ENCODE data around the gene ZNF628. TPM values are rescaled to one million over a fixed set of nuclear protein-coding genes. Genes with fewer than 3 reads are reported as not detected.
A peak's percentile ranks its signal among the peaks of the same experiment; 100 is the strongest.

ZNF628 gene
- polyA plus RNA-seq, 3 donors: 0.50 to 3.1 TPM; not detected in 1

DNA sequence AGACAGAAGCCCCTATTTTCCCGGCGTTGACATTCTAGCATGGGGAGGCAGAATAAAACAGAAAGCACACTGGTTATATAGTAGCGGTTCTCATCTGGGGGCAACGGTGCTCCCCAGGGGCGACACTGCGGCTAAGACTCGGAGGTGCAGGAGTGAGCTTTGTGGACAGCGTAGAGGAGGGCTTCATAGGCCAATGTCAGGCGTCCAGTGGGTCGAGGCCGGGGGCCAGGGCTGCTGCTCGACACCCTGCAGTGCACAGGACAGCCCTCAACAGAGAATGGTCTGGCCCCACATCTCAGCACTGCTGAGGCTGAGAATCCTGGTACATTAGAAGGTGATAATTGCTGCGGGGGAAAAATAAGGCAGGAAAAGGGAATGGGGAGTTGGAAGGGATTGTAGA, 1.5 kb downstream of the ZNF628 start:
- no peak for TF ChIP-seq CTCF (IDR thresholded peaks at IDR 0.05)
- Histone ChIP-seq H2AFZ (ENCODE audit: insufficient read depth, low read depth, low read length, poor library complexity, severe bottlenecking) (no peak overlapping the region), H3K9ac (ENCODE audit: insufficient read depth, low read length, poor library complexity, severe bottlenecking) (no peak overlapping the region), H3K9me3 (replicated peaks in 1 of 2; ENCODE audit: control insufficient read depth in 1 of 2, insufficient read depth in 1 of 2, low read length in 2 of 2) (no peaks in the 10 kb centered on the region), H4K20me1 (ENCODE audit: insufficient read depth, low read length) (peaks cover 31% of the 10 kb centered on the region), H3K4me2 (replicated peaks; ENCODE audit: extremely low read depth, low read length, poor library complexity, severe bottlenecking) (peak overlapping the region; percentile 77), H3K36me3 (replicated peaks in 1 of 2; ENCODE audit: control insufficient read depth in 1 of 2, insufficient read depth in 2 of 2, low read length in 2 of 2) (peaks cover 10 to 14% of the 10 kb centered on the region in 2 donors), H3K79me2 (ENCODE audit: insufficient read depth, low read length) (peaks cover 23% of the 10 kb centered on the region), H3K27me3 (ENCODE audit: control insufficient read depth in 2 of 2, insufficient read depth in 2 of 2, low read length in 2 of 2) (no peaks in the 10 kb centered on the region), H3K4me1 (ENCODE audit: control insufficient read depth in 1 of 2, insufficient read depth in 2 of 2, low read length in 2 of 2) (peaks cover 16 to 21% of the 10 kb centered on the region in 2 donors), H3K27ac (ENCODE audit: low read depth in 1 of 2, low read length in 2 of 2) (no peak overlapping the region), H3K4me3 (replicated peaks in 1 of 3; ENCODE audit: low read depth in 2 of 3, low read length in 3 of 3) (peak overlapping the region in 1 of 3 experiments; percentile 95)
- peaks cover 0 to 2% (median 0%) of the 10 kb centered on the region in 7 donors for H3K9me3 Mint-ChIP-seq
- peak overlapping the region in 1 of 2 donors; percentile 85 for H3K4me3 Mint-ChIP-seq
- H3K27ac Mint-ChIP-seq: peak overlapping the region in 2 of 7 donors; percentile 5 to 93
- intact Hi-C loops (cut with micrococcal nuclease): loop anchor here in 1 of 2 donors (2.0 kb wide), 1 partner anchor 15 kb away; no protein-coding TSS in a partner anchor
- DNase-seq: no peak
- H3K36me3 Mint-ChIP-seq: peaks cover 12 to 17% of the 10 kb centered on the region in 2 donors
- WGBS (ENCODE audit: insufficient coverage): 95% methylated on average over 13 of the region's 13 CpGs
- peaks cover 35% of the 10 kb centered on the region for H3K4me1 Mint-ChIP-seq
- no peaks in the 10 kb centered on the region for H3K27me3 Mint-ChIP-seq (ENCODE audit: low read depth in 3 of 3)

GRCh38 chr19:55478364-55478763, 1.9 kb downstream of the ZNF628 start:
- Histone ChIP-seq H3K36me3 (replicated peaks in 1 of 2; ENCODE audit: control insufficient read depth in 1 of 2, insufficient read depth in 2 of 2, low read length in 2 of 2) (peaks cover 13 to 19% of the 10 kb centered on the region in 2 donors), H3K27me3 (ENCODE audit: control insufficient read depth in 2 of 2, insufficient read depth in 2 of 2, low read length in 2 of 2) (no peaks in the 10 kb centered on the region), H3K4me3 (replicated peaks in 1 of 3; ENCODE audit: low read depth in 2 of 3, low read length in 3 of 3) (no peak overlapping the region), H3K4me2 (replicated peaks; ENCODE audit: extremely low read depth, low read length, poor library complexity, severe bottlenecking) (no peak overlapping the region), H3K9me3 (replicated peaks in 1 of 2; ENCODE audit: control insufficient read depth in 1 of 2, insufficient read depth in 1 of 2, low read length in 2 of 2) (no peaks in the 10 kb centered on the region), H3K79me2 (ENCODE audit: insufficient read depth, low read length) (peaks cover 23% of the 10 kb centered on the region), H3K9ac (ENCODE audit: insufficient read depth, low read length, poor library complexity, severe bottlenecking) (no peak overlapping the region), H2AFZ (ENCODE audit: insufficient read depth, low read depth, low read length, poor library complexity, severe bottlenecking) (no peak overlapping the region), H3K4me1 (ENCODE audit: control insufficient read depth in 1 of 2, insufficient read depth in 2 of 2, low read length in 2 of 2) (peaks cover 16 to 21% of the 10 kb centered on the region in 2 donors), H4K20me1 (ENCODE audit: insufficient read depth, low read length) (peaks cover 34% of the 10 kb centered on the region), H3K27ac (ENCODE audit: low read depth in 1 of 2, low read length in 2 of 2) (no peak overlapping the region)
- intact Hi-C loops (cut with micrococcal nuclease): no loop called here
- WGBS (ENCODE audit: insufficient coverage): 95% methylated on average over 12 of the region's 12 CpGs
- no peak for TF ChIP-seq CTCF (IDR thresholded peaks at IDR 0.05)
- H3K27me3 Mint-ChIP-seq (ENCODE audit: low read depth in 3 of 3): no peaks in the 10 kb centered on the region
- DNase-seq: no peak
- H3K4me3 Mint-ChIP-seq: no peak overlapping the region
- peaks cover 15 to 19% of the 10 kb centered on the region in 2 donors for H3K36me3 Mint-ChIP-seq
- peaks cover 35% of the 10 kb centered on the region for H3K4me1 Mint-ChIP-seq
- peak overlapping the region in 1 of 7 donors; percentile 93 for H3K27ac Mint-ChIP-seq
- peaks cover 0 to 2% (median 0%) of the 10 kb centered on the region in 7 donors for H3K9me3 Mint-ChIP-seq
